Neuronal stem cell (in vitro differentiated cells): ENCODE measurements around the gene DOCK7.
"Not testable (repeated sequence)": the region's sequence is repeated elsewhere in the genome, so short reads cannot be mapped to it uniquely, and the experiment has no call there.

Experiments used
- DNase-seq: peaks from one replicate; pipeline ENCODE4 v3.0.0-alpha.2; 2013; ENCODE audit warnings: low spot score
- H2AFZ ChIP-seq: one replicate; pipeline ENCODE4 v1.6.1; 2013; ENCODE audit warnings: mild to moderate bottlenecking, low read length, inconsistent platforms
- H2AK5ac ChIP-seq: 2 replicates; pipeline ENCODE4 v1.6.1; 2013; ENCODE audit warnings: low read depth, mild to moderate bottlenecking, inconsistent platforms, low read length, moderate library complexity, mixed read lengths
- H2BK120ac ChIP-seq: 2 replicates; pipeline ENCODE4 v1.6.1; 2013; ENCODE audit warnings: low read depth, mild to moderate bottlenecking, inconsistent platforms, low read length, moderate library complexity, mixed read lengths
- H2BK12ac ChIP-seq: one replicate; pipeline ENCODE4 v1.6.1; 2013; ENCODE audit warnings: low read length, inconsistent platforms
- H2BK15ac ChIP-seq: 2 replicates; pipeline ENCODE4 v1.6.1; 2013; ENCODE audit warnings: mild to moderate bottlenecking, low read length, inconsistent platforms, mixed read lengths
- H2BK5ac ChIP-seq: one replicate; pipeline ENCODE4 v1.6.1; 2013; ENCODE audit warnings: inconsistent platforms, mild to moderate bottlenecking, low read length, moderate library complexity
- H3K14ac ChIP-seq: one replicate; pipeline ENCODE4 v1.6.1; 2013; ENCODE audit warnings: low read length, inconsistent platforms
- H3K18ac ChIP-seq: 2 replicates; pipeline ENCODE4 v1.6.1; 2013; ENCODE audit warnings: low read length, inconsistent platforms
- H3K23ac ChIP-seq: 2 replicates; pipeline ENCODE4 v1.6.1; 2013; ENCODE audit warnings: low read depth, mild to moderate bottlenecking, mixed read lengths, low read length, inconsistent platforms; ENCODE audit not compliant: poor library complexity
- H3K27ac ChIP-seq: replicated peaks from 3 replicates; pipeline ENCODE4 v1.5.1; 2013; ENCODE audit warnings: low read length, inconsistent platforms
- H3K27me3 ChIP-seq, 3 experiments: 2 replicates each; pipeline ENCODE4 v1.6.1; 2013; ENCODE audit warnings: low read length in 3 of 3, mild to moderate bottlenecking in 2 of 3, inconsistent platforms in 1 of 3, low read depth in 1 of 3, mixed read lengths in 1 of 3, moderate library complexity in 1 of 3; ENCODE audit not compliant: control insufficient read depth in 3 of 3, insufficient read depth in 3 of 3
- H3K36me3 ChIP-seq, 2 donors: replicated peaks in 1 of 2; 2 replicates each; pipeline ENCODE4 v1.6.1; 2013; ENCODE audit warnings: low read length in 2 of 2; ENCODE audit not compliant: control insufficient read depth in 2 of 2, insufficient read depth in 2 of 2
- H3K4ac ChIP-seq: 2 replicates; pipeline ENCODE4 v1.6.1; 2013; ENCODE audit warnings: inconsistent platforms, mild to moderate bottlenecking, low read length, moderate library complexity
- H3K4me1 ChIP-seq, 2 donors: 1 replicate in 1 of 2; 2 replicates in 1 of 2; pipeline ENCODE4 v1.6.1; 2013; ENCODE audit warnings: low read length in 2 of 2, low read depth in 1 of 2; ENCODE audit not compliant: control insufficient read depth in 2 of 2, insufficient read depth in 1 of 2
- H3K4me2 ChIP-seq: one replicate; pipeline ENCODE4 v1.6.1; 2013; ENCODE audit warnings: mild to moderate bottlenecking, low read length, inconsistent platforms; ENCODE audit not compliant: insufficient read depth, poor library complexity, severe bottlenecking
- H3K4me3 ChIP-seq, 2 donors: 2 replicates each; pipeline ENCODE4 v1.5.1; 2013; ENCODE audit warnings: low read length in 2 of 2, mild to moderate bottlenecking in 2 of 2, inconsistent platforms in 1 of 2, moderate library complexity in 1 of 2
- H3K79me1 ChIP-seq: one replicate; pipeline ENCODE4 v1.6.1; 2013; ENCODE audit warnings: low read depth, mild to moderate bottlenecking, inconsistent platforms, low read length, moderate library complexity
- H3K9ac ChIP-seq: one replicate; pipeline ENCODE4 v1.6.1; 2013; ENCODE audit warnings: mild to moderate bottlenecking, low read depth, low read length, inconsistent platforms; ENCODE audit not compliant: poor library complexity
- H3K9me3 ChIP-seq, 2 donors: replicated peaks in 1 of 2; 2 replicates each; pipeline versions ENCODE3 to v1.6.1; 2013; ENCODE audit warnings: low read length in 2 of 2, mild to moderate bottlenecking in 2 of 2, inconsistent platforms in 1 of 2, low read depth in 1 of 2, mixed read lengths in 1 of 2, moderate library complexity in 1 of 2; ENCODE audit not compliant: control insufficient read depth in 2 of 2, insufficient read depth in 1 of 2
- H4K8ac ChIP-seq: one replicate; pipeline ENCODE4 v1.6.1; 2013; ENCODE audit warnings: low read depth, mild to moderate bottlenecking, inconsistent platforms, low read length, moderate library complexity
- H4K91ac ChIP-seq: one replicate; pipeline ENCODE4 v1.6.1; 2013; ENCODE audit warnings: low read length, low read depth, mild to moderate bottlenecking, inconsistent platforms; ENCODE audit not compliant: poor library complexity
- WGBS, 2 donors: extraction: QIAGEN DNeasy Blood & Tissue Kit; methylation state at CpG; one replicate each; pipeline ENCODE4 v1.1.7; 2013; ENCODE audit warnings: missing lambda C conversion rate in 2 of 2, mixed read lengths in 1 of 2; ENCODE audit not compliant: insufficient read length in 2 of 2, insufficient replicate concordance in 1 of 2; ENCODE audit errors: extremely low coverage in 2 of 2; 5-methylcytosine and 5-hydroxymethylcytosine counted together

Gene DOCK7

DNA sequence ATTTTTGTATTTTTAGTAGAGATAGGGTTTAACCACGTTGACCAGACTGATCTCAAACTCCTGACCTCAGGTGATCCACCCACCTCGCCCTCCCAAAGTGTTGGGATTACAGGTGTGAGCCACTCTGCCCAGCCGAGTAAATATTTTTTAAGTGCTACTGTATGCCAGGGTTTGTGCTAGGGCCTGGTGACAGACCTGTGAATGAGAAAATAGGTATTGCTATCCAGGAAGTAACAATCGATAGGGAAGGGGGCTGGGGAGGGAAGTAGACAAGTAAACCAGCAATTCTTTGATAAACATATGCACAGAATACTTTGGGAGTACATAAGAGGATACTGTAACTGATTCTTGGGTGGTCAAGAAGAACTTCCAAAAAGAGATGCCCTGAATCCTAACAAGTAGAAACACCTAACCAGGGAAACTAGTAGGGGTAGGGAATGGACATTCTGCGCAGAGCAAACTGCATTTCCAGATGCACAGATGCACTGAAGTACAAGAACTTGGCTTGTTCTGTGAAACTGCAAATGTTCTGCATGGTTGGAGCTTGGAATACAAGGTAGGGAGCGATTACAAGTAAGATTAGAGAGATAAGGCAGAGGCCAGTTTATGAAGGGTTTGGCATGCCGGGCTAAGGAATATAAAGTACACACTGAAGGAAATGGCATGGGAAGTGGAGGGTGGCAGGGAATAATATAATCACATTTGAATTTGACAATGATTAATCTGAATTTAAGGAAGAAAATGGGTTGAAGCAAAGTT is 19.0 kb upstream of the DOCK7 start:
- no peak overlapping the region for H3K14ac ChIP-seq
- H2BK5ac ChIP-seq = no peak overlapping the region
- no peaks in the 10 kb centered on the region for H3K27me3 ChIP-seq
- no peaks in the 10 kb centered on the region for H3K79me1 ChIP-seq
- H3K23ac ChIP-seq = no peak overlapping the region
- DNase-seq = no peak
- H3K4me3 ChIP-seq = no peak overlapping the region
- H2BK15ac ChIP-seq = no peak overlapping the region
- peaks cover 0 to 11% of the 10 kb centered on the region in 2 donors for H3K9me3 ChIP-seq
- no peak overlapping the region for H3K4me2 ChIP-seq
- no peak overlapping the region for H4K8ac ChIP-seq
- H3K27ac ChIP-seq = no peak overlapping the region
- no peak overlapping the region for H2BK120ac ChIP-seq
- H3K18ac ChIP-seq = no peak overlapping the region
- H3K4ac ChIP-seq = no peak overlapping the region
- no peak overlapping the region for H3K9ac ChIP-seq
- no peak overlapping the region for H2AFZ ChIP-seq
- peaks cover 0 to 3% of the 10 kb centered on the region in 2 donors for H3K36me3 ChIP-seq
- no peak overlapping the region for H2BK12ac ChIP-seq
- no peak overlapping the region for H4K91ac ChIP-seq
- H3K4me1 ChIP-seq = no peaks in the 10 kb centered on the region
- no CpG with 5 or more reads among the region's 7 CpGs for WGBS, 2 donors
- no peak overlapping the region for H2AK5ac ChIP-seq

GRCh38 chr1:62698161-62698560 is 10.0 kb upstream of the DOCK7 start:
- H3K36me3 ChIP-seq = peaks cover 2 to 15% of the 10 kb centered on the region in 2 donors
- H4K91ac ChIP-seq, H2AFZ ChIP-seq, H3K14ac ChIP-seq, H3K27me3 ChIP-seq, H3K18ac ChIP-seq, H3K27ac ChIP-seq, H3K4ac ChIP-seq, H2BK15ac ChIP-seq, H3K4me1 ChIP-seq, H3K4me3 ChIP-seq, H3K9ac ChIP-seq, H3K9me3 ChIP-seq, H2BK120ac ChIP-seq, H2AK5ac ChIP-seq, H3K79me1 ChIP-seq, H2BK12ac ChIP-seq, H3K23ac ChIP-seq, H2BK5ac ChIP-seq, H3K4me2 ChIP-seq, H4K8ac ChIP-seq, DNase-seq: not testable (repeated sequence)
- no CpG with 5 or more reads among the region's 5 CpGs for WGBS, 2 donors

GRCh38 chr1:62694479-62694878 is 6.3 kb upstream of the DOCK7 start:
- not testable (repeated sequence) for H2BK5ac ChIP-seq, DNase-seq, H2BK12ac ChIP-seq, H2AFZ ChIP-seq, H3K4me2 ChIP-seq, H3K18ac ChIP-seq, H2BK15ac ChIP-seq, H4K91ac ChIP-seq, H3K23ac ChIP-seq, H3K4ac ChIP-seq, H3K79me1 ChIP-seq, H3K14ac ChIP-seq, H2AK5ac ChIP-seq, H4K8ac ChIP-seq, H2BK120ac ChIP-seq, H3K9ac ChIP-seq, H3K27me3 ChIP-seq, H3K4me3 ChIP-seq, H3K27ac ChIP-seq
- Histone ChIP-seq H3K9me3 (peaks cover 0 to 12% of the 10 kb centered on the region in 2 donors), H3K36me3 (peaks cover 2 to 25% of the 10 kb centered on the region in 2 donors), H3K4me1 (peaks cover 8 to 15% of the 10 kb centered on the region in 2 donors)
- WGBS, 2 donors = no CpG with 5 or more reads among the region's 7 CpGs

DNA sequence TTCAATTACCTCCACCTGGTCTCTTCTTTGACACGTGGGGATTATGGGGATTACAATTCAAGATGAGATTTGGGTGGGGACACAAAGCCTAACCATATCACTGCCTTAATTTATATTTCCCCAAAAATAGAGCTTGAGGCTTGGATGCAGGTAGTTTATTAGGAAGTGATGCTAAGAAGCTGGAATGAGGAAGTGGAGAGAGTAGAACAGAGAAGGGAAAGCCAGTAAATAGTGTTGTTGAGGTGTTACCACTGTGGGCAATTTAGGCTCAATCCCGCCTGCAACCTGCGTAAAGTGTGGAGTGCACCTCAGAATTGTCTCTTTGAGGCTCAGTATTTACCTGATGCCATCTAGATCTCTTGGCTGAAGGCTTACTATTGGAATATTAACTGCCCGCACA is 4.9 kb upstream of the DOCK7 start:
- no peak overlapping the region for H4K91ac ChIP-seq
- H3K14ac ChIP-seq = no peak overlapping the region
- H3K27me3 ChIP-seq = no peaks in the 10 kb centered on the region
- H2BK15ac ChIP-seq = no peak overlapping the region
- no peak overlapping the region for H2BK120ac ChIP-seq
- H2AK5ac ChIP-seq = no peak overlapping the region
- H3K79me1 ChIP-seq = no peaks in the 10 kb centered on the region
- H3K9ac ChIP-seq = no peak overlapping the region
- peaks cover 0 to 12% of the 10 kb centered on the region in 2 donors for H3K9me3 ChIP-seq
- no peak overlapping the region for H3K27ac ChIP-seq
- no peak overlapping the region for H3K18ac ChIP-seq
- H3K4ac ChIP-seq = no peak overlapping the region
- DNase-seq = no peak
- H3K4me1 ChIP-seq = peaks cover 8 to 15% of the 10 kb centered on the region in 2 donors
- H3K36me3 ChIP-seq = peaks cover 2 to 20% of the 10 kb centered on the region in 2 donors
- no peak overlapping the region for H2BK5ac ChIP-seq
- H2BK12ac ChIP-seq = no peak overlapping the region
- H4K8ac ChIP-seq = no peak overlapping the region
- H3K4me2 ChIP-seq = no peak overlapping the region
- no peak overlapping the region for H3K4me3 ChIP-seq
- H3K23ac ChIP-seq = no peak overlapping the region
- no CpG with 5 or more reads among the region's 4 CpGs for WGBS, 2 donors
- H2AFZ ChIP-seq = no peak overlapping the region
